IPS DF 6.9 (cell line): ENCODE data around the gene RRN3.
"Not testable (repeated sequence)": the region's sequence is repeated elsewhere in the genome, so short reads cannot be mapped to it uniquely, and the experiment has no call there.

Experiments used
- DNase-seq: peaks from one replicate; pipeline ENCODE4 v3.0.0-alpha.2; 2013; ENCODE audit warnings: low read depth, low spot score
- H3K27ac ChIP-seq: one replicate; pipeline ENCODE4 v1.5.1; 2013; ENCODE audit warnings: low read length, control low read depth
- H3K27me3 ChIP-seq: 2 replicates; pipeline ENCODE4 v1.6.1; 2013; ENCODE audit warnings: mild to moderate bottlenecking, low read length; ENCODE audit not compliant: control insufficient read depth, insufficient read depth
- H3K36me3 ChIP-seq: 2 replicates; pipeline ENCODE4 v1.6.1; 2013; ENCODE audit warnings: low read length; ENCODE audit not compliant: control insufficient read depth, insufficient read depth
- H3K4me1 ChIP-seq: 2 replicates; pipeline ENCODE4 v1.6.1; 2013; ENCODE audit warnings: low read length; ENCODE audit not compliant: control insufficient read depth, insufficient read depth
- H3K4me3 ChIP-seq: 2 replicates; pipeline ENCODE4 v1.5.1; 2013; ENCODE audit warnings: mild to moderate bottlenecking, low read length
- H3K9me3 ChIP-seq: 2 replicates; pipeline ENCODE4 v1.6.1; 2013; ENCODE audit warnings: low read length, inconsistent platforms; ENCODE audit not compliant: control insufficient read depth, insufficient read depth
- WGBS: extraction: QIAGEN DNeasy Blood & Tissue Kit; methylation state at CpG from one replicate; pipeline ENCODE4 v1.1.7; 2013; ENCODE audit warnings: mixed read lengths, missing lambda C conversion rate; ENCODE audit not compliant: insufficient read length, insufficient coverage; 5-methylcytosine and 5-hydroxymethylcytosine counted together

The RRN3 gene

DNA sequence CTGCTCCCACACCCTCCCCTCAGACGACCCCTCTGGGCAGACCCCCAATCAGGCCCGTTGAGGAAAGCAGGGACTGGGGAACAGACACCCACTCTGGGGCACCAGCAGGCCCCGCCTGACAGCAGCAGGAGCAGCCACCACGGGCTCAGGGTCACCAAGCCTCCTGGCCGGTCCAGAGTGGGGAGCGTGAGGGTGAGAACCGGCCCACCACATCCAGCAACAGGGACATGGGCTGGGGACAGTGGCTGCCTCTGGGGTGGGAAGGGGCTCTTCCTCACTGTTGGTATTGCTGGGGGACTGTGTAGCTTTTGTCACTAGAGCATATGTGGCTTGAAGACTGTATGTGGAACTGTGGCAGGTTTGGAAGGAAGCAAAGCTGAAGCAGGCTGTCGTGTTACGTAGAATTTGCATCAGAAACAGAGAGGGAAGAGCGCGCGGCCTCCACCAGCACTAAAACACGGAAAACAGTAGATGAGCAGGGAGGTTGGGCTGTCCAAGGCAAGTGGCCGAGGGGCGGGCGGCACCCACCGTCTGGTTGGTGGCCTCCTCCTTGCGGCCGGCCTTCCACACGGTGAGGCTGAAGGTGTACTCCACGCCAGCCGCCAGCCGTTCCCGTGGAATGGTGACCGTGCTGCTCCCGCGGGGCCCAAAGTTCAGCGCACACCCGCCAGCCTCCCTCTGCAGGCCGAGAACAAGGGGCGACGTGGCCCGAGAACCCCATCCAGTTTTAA, 40.8 kb upstream of the RRN3 start:
- not testable (repeated sequence) for H3K4me3 ChIP-seq, H3K9me3 ChIP-seq, DNase-seq, H3K27ac ChIP-seq, H3K27me3 ChIP-seq, H3K4me1 ChIP-seq
- peaks cover 11% of the 10 kb centered on the region; the same call in 1 of the 2 replicates for H3K36me3 ChIP-seq
- WGBS = no CpG with 5 or more reads among the region's 33 CpGs

DNA sequence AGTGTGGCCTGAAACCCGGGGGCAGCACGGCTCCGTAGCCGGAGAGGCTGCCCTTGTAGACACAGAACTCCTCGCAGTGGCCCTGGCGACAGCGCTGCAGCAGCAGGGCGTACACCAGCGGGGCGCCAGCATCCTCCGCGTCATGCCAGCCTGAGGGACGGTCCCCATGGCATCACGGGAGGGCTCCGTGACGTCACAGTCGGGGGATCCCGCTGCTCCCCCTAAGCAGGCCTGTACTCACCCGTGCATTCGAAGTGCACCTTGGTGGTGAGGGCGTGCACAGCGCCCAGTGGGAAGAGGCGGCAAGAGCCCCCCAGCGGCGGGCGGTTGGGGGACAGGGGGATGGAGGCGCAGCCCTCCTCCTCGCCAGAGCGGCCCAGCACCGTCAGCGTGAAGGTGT, 39.5 kb upstream of the RRN3 start:
- WGBS = no CpG with 5 or more reads among the region's 31 CpGs
- H3K4me3 ChIP-seq, H3K4me1 ChIP-seq, H3K27me3 ChIP-seq, H3K9me3 ChIP-seq, DNase-seq, H3K27ac ChIP-seq: not testable (repeated sequence)
- peaks cover 11% of the 10 kb centered on the region; the same call in 1 of the 2 replicates for H3K36me3 ChIP-seq

DNA sequence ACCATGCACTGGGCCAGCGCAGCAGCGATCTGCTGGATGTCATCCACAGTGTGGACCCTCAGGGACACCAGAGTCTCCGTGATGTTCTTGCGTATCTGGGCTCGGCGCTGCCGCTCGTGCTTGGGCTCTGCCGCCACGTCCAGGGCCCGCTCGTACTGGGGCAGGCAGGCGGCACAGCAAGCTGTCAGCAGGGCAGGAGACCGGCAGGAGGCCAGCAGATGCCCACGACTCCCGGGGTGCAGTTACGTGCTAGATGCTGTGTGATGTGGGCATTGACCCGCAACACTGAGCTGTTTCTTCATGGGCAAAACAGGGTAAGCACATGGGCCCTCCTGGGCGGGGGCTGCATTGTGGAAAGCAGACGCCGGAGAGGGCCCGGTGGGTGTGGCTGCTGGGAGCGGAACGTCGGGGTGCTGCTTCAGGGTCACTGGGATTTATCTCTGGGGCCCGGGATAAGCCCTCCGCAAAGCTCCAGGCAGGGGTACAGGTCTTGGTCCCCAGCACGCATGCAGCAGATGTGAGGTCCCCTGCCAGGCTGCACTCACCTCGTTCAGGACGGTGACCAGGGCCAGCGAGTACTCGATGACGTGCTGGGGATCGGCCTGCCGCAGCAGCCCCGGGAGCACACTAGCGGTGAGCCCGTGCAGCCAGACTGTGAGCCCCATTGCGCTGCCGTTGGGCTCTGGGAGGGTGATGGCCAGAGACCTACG, 38.8 kb upstream of the RRN3 start:
- no CpG with 5 or more reads among the region's 41 CpGs for WGBS

DNA sequence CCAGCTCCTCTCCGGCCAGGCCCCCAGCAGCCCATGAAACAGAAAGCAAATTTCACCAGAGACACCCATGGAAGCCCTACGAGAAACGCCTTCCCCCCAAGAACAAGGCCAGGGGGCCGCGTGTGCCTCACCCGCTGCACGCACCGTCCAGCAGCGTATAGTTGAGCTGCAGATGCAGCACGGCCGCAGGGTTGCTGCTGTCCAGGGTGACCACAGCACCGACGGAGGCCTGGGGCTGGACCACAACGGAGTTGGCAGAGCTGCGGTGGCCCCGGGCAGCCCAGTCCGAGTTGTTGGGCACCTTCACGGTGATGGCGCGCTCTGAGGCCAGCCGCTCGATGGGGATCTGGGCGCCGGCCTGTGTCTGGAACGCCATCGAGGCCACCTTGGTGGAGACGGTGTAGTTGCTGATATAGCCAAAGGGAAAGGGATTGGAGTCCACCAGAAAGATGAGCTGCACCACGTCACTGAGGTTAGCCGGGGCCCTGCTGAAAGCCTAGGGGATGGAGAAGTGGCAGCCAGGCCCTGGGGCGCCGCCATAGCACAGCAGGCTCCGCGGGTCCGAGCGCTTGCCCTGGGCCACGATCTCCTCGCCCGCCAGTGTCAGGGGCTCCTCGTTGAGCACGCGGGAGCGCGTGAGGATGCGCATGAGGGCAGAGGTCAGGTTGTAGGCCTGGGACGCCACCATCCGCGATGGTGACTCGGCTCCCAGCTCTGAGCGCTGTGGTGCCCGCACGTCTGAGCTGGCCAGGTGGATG, 37.0 kb upstream of the RRN3 start:
- H3K36me3 ChIP-seq = peaks cover 11% of the 10 kb centered on the region; the same call in 1 of the 2 replicates
- H3K9me3 ChIP-seq, H3K27me3 ChIP-seq, H3K27ac ChIP-seq, H3K4me3 ChIP-seq, H3K4me1 ChIP-seq, DNase-seq: not testable (repeated sequence)
- WGBS = no CpG with 5 or more reads among the region's 51 CpGs

More for the DNA sequence above, 38.8 kb upstream of the RRN3 start:
- not testable (repeated sequence) for DNase-seq, H3K27ac ChIP-seq, H3K9me3 ChIP-seq, H3K4me1 ChIP-seq, H3K27me3 ChIP-seq, H3K4me3 ChIP-seq
- H3K36me3 ChIP-seq = peaks cover 11% of the 10 kb centered on the region; the same call in 1 of the 2 replicates

GRCh38 chr16:15130256-15130932, 36.3 kb upstream of the RRN3 start:
- not testable (repeated sequence) for H3K27me3 ChIP-seq, H3K36me3 ChIP-seq, H3K4me1 ChIP-seq, H3K27ac ChIP-seq, H3K9me3 ChIP-seq, DNase-seq, H3K4me3 ChIP-seq
- no CpG with 5 or more reads among the region's 37 CpGs for WGBS

GRCh38 chr16:15127641-15128425, 33.8 kb upstream of the RRN3 start:
- H3K9me3 ChIP-seq, H3K4me1 ChIP-seq, H3K27ac ChIP-seq, DNase-seq, H3K36me3 ChIP-seq, H3K27me3 ChIP-seq, H3K4me3 ChIP-seq: not testable (repeated sequence)
- no CpG with 5 or more reads among the region's 48 CpGs for WGBS

DNA sequence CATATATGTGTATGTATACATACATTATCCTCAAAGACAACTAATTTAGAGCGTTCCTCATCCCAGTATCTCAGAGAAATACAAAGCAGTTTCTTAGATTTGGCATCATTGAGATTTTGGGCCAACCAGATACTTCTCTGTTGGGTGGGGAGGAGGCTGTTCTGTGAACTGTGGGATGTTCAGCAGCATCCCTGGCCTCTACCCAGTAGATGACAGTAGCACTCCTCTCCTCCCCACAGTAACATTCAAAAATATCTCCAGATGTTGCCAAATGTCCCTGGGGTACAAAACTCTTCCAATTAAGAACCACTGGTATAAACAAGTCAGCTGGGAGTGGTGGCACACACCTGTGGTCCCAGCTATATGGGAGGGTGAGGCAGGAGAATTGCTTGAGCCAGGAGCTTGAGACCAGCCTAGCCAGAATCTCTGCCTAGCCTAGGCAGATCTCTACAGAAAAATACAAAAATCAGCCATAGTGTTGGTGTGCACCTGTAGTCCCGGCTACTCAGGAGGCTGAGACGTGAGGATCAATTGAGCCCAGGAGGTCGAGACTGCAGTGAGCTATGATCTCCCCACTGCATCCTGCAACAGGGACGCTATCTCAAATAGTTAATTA, 6.4 kb upstream of the RRN3 start:
- H3K27ac ChIP-seq, H3K9me3 ChIP-seq, H3K36me3 ChIP-seq, H3K4me1 ChIP-seq, H3K4me3 ChIP-seq, H3K27me3 ChIP-seq, DNase-seq: not testable (repeated sequence)
- WGBS = no CpG with 5 or more reads among the region's 5 CpGs

DNA sequence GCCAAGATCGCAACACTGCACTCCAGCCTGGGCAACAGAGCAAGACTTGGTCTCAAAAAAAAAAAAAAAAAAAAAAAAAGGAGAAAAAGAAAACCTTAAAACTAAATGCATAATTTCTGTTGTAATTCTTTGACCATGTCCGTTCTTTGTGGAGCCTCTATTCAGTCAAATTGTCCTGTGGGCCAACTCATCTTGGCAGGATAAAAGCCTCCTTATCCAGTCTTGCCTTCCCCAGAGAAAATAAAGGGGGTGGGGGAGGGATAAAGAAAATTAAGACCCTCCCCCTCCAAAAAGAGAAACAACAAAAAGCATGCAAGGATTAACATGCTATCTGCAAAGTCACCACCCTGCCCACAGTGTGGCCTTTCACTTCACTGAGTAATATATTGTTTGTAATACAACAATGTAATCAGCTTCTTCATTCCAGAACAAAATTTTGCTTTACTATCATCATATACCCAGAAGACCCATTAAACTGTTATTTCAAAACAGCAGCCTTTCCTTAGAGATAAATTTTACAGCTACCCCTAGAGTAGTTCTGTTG, 5.4 kb upstream of the RRN3 start:
- not testable (repeated sequence) for H3K4me1 ChIP-seq, DNase-seq, H3K27ac ChIP-seq, H3K36me3 ChIP-seq, H3K9me3 ChIP-seq, H3K27me3 ChIP-seq, H3K4me3 ChIP-seq
- no CpG with 5 or more reads among the region's 2 CpGs for WGBS

DNA sequence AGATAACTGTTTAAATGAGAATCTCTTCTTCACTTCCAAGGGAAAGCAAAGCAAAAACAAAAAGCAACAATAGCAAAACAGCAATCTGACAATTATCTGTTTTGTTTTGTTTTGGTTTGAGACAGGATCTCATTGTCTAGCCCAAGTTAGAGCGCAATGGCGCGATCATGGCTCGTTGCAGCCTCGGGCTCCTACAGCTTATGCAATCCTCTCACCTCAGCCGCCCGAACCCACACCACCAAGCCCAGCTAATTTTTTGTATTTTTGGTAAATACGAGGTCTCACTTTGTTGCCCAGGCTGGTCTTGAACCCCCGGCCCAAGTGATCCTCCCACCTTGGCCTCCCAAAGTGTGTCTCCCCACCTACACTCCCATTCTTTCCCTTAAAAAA, 2.5 kb upstream of the RRN3 start:
- not testable (repeated sequence) for H3K4me3 ChIP-seq, H3K27me3 ChIP-seq, H3K4me1 ChIP-seq, H3K36me3 ChIP-seq, DNase-seq, H3K9me3 ChIP-seq, H3K27ac ChIP-seq
- WGBS = no CpG with 5 or more reads among the region's 9 CpGs
